Activated T-cell treated with anti-CD3 and anti-CD28 coated beads for 48 hours (primary cell): ENCODE results near the gene AFF4.
"Not testable (repeated sequence)": the region's sequence is repeated elsewhere in the genome, so short reads cannot be mapped to it uniquely, and the experiment has no call there.

Source experiments
- DNase-seq: peaks from one replicate; pipeline ENCODE4 v3.0.0-alpha.2; 2020; ENCODE audit warnings: low read depth

AFF4 gene

DNA sequence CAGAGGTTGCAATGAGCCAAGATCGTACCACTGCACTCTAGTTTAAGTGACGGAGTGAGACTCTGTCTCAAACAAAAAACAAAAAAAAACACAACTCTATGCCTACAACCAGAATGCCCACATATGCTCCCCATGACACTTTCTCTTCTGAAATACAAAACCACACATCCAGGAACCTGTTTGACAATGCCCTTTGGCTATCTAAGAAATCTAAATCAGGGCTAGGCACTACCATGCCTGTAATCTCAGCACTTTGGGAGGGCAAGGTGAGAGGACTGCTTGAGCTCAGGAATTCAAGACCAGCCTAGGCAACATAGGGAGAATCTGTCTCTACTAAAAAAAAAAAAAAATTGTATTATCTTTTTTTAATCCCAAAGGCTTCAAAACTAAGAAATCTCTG, 10.6 kb downstream of the AFF4 start:
- no peak for DNase-seq

DNA sequence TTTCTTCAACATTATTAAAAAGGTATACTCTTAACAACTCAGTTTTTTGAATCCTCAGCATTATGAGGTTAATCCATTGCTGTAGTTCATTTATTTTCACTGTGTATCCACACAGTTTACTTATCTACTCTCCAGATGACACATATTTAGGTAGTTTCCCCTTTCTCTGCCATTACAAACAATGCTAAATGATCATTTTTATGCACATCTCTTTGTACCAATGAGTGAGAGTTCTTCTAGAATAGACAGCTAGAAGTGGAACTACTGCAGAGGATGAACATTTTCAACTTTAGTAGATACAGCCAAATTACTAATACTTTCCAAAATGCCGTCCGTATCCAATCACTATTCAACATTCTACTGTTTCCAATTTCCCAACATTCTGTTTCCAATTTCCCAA, 11.5 kb downstream of the AFF4 start:
- no peak for DNase-seq

DNA sequence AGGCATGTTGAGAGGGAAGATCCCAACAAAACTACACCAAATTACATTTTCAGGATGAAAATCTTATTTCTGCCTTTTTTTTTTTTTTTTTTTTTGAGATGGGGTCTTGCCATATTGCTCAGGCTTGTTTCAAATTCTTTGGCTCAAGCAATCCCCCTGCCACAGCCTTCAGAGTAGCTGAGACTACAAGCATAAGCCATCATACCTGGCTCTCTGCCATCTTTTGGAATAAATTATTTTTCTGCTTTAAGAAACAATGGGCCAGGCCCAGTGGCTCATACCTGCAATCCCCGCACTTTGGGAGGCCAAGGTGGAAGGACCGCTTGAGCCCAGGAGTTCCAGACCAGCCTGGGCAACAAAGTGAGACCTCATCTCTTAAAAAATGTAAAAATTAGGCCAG, 14.3 kb downstream of the AFF4 start:
- no peak for DNase-seq

DNA sequence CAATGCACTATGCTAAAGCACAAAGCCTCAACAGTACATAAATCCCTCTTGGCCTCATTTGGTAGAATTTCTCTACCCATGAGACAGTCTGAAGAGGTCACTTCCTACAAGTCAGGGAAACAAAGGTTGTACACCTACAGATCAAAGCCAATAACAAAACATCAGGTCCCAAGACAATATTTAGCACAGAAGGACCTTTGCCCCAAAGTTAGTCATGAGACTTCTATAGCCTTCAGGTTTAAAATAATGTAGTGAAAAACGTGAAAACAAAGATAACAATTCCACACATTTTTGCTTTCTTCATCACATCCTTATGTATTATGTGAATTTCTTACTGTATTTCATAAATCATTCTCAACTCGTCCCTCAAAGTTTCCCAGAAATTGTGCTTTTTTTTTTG, 15.8 kb downstream of the AFF4 start:
- DNase-seq = no peak

DNA sequence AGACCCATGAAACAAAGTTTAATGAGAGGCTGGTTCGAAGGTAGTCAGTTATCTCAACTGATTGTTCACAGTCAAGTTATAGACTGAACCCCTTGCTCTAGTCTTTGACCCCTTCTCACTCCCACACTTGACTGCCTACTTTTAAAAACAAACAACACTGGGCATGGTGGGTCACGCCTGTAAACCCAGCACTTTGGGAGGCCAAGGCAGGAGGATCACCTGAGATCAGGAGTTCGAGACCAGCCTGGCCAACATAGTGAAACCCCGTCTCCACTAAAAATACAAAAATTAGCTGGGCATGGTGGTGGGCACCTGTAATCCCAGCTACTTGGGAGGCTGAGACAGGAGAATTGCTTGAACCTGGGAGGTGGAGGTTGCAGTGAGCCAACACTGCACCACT, 18.1 kb downstream of the AFF4 start:
- DNase-seq = not testable (repeated sequence)

DNA sequence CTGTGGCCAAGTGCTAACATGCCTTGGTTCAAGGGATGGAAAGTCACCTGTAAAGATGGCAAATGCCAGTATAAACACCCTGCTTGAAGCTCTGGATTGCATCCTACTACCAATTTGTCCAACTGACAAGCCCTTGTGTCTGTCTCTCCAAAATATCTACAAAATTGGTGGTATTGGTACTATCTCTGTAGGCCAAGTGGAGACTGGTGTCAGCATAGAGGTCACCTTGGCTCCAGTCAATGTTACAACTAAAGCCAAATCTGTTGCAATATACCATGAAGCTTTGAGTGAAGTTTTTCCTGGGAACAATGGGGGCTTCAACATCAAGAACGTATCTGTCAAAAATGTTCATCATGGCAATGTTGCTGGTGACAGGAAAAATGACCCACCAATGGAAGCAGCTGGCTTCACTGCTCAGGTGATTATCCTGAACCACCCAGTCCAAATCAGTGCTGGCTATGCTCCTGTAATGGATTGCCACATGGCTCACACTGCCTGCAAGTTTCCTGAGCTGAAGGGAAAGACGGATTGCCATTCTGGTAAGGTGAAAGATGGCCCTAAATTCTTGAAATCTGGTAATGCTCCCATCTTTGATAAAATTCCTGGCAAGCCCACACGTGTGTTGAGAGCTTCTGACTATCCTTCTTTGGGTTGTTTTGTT, 19.9 kb downstream of the AFF4 start:
- no peak for DNase-seq

DNA sequence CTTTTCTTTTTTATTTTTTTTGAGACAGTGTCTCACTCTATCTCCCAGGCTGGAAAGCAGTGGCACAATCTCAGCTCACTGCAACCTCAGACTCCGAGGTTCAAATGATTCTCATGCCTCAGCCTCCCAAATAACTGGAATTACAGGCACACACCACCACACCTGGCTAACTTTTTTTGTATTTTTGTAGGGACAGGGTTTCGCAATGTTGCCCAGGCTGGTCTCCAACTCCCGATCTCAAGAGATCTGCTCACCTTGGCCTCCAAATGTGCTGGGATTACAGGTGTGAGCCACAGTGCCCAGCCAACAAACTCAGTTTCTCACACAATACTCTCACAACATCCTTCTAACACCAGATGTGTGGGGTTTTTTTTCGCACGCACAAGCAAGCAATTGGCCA, 22.1 kb downstream of the AFF4 start:
- no peak for DNase-seq

DNA sequence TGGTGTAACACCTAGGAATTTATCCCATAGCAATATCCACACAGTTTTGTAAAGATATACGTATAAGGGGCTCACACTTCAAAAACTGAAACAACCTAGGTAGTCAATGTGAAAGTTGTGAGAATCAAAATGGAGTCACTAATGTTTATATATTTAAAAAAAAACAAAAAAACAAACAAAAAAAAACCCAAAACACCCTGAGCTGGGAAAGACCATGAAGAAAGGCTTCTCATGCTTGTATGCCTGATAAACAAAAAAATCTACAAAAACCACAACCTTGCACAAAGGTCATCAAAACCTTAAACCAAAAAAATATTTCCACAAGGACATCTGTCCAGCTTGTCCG, 35.4 kb downstream of the AFF4 start:
- no peak for DNase-seq

DNA sequence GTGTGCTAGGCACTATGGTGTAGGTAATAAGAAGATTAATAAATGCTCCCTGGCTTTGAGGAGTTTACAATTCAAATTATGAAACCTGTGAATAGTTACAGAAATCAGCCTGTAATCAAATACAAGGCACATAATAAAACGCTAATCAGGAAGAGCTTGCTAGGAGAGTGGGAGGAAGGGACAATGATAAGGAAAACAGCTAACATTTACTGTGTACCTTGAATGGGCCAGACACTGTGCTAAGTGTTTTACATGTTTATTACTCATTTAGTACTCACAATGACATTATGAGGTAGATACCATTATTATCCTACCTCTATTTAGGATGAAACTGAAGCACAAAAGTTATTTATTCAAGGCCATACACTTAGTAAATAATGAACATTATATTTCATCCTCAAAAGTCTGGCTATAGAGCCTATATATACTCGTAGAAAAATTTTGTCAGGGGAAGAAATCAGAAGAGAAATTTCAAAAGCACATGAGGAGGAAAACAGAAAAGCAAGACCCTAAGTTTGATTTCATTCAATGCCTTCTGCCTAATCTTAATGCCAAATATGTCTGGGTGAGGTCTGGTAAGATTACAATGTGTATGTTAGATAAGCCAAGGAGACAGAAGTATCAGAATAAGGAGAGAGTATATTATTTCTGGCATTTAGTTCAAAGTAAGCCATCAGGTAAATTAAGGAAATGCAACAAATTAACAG, 35.9 kb downstream of the AFF4 start:
- no peak for DNase-seq

DNA sequence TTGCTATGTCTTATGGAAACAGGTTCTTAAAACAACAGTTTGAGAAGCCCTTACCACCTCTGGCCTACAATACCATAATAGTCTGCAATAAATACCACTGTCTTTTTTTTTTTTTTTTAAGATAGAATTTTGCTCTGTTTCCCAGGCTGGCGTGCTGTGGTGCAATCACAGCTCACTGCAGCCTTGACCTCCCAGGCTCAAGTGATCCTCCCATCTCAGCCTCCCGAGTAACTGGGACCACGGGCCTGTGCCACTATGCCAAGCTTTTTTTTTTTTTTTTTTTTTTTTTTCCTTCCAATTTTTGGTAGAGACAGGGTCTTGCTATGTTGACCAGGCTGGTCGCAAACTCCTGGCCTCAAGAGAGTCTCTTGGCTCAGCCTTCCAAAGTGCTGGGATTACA, 37.0 kb downstream of the AFF4 start:
- no peak for DNase-seq

DNA sequence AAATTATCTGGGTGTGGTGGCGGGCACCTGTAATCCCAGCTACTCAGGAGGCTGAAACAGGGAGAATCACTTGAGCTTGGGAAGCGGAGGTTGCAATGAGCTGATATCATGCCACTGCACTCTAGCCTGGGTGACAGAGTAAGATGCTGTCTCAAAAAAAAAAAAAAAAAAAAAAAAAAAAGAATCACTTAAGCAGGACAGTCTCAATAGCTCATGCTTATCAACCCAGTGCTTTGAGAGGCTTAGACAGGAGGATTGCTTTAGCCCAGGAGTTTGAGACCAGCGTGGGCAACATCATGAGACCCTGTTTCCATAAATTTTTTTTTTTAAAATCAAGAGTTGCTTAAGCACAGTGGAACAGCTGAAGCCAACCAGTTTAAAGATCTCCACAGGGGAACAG, 47.3 kb downstream of the AFF4 start:
- no peak for DNase-seq

DNA sequence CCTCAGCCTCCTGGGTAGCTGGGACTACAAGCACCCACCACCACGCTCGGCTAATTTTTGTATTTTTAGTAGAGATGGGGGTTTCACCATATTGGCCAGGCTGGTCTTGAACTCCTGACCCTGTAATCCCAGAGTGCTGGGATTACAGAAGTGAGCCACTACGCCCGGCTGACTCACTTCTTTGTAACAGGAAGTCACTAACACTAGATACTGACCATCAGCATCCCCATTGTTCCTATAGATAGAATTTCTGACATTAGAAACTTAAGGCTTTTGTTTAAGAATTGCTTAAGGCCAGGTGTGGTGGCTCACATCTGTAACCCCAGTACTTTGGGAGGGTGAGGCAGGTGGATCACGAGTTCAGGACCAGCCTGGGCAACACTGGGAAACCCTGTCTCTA, 47.8 kb downstream of the AFF4 start:
- DNase-seq = no peak

DNA sequence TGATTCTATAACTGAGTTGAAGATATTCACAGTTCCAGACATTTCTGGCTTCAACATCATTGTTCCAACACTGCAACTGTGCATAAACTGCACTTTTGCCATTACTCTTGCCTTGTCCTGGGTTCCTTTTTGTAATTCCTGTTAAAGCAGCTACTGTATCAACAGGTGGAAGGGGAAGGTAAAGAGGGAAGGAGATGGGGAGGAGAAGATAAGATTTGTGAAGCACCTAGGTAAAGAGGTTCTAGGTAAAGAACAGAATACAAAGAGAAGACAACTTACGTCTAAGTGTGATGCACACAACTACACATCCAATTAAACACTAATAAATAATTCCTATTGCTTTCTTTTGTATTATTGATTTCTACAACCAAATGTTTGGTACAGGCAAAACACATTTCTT, 53.7 kb downstream of the AFF4 start:
- DNase-seq = no peak

DNA sequence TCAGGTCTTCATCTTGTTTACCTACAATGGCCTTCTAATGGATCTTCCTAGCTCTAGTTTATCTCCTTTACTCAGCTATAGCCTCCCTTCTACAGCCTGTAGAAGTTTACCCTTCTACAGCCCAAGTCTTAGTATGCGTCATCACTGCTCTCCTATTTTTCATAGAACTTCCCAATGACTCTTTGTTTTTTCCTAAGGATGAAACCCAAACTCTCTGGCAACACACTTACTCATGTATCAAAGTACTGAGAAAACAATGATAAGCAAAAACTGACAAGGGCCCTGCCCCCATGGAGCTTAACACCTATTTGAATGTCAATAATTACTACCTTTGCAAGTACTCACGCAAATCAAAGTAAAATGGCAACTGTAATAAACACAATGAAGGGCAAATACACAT, 56.3 kb downstream of the AFF4 start:
- no peak for DNase-seq

DNA sequence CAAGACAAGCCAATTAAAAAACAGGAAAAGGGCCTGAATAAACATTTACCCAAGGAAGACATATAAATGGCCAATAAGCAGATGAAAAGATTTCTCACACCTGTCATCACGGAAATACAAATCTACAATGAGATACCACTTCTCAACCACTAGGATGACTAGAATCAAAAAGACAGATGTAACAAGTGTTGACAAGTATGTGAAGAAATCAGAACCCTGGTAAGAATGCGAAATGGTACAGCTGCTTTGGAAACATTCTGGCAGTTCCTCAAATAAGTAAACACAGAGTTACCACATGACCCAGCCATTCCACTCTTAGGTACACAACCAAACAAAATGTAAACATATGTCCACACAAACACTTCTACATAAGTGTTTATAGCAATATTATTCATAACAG, 57.5 kb downstream of the AFF4 start:
- DNase-seq = no peak

DNA sequence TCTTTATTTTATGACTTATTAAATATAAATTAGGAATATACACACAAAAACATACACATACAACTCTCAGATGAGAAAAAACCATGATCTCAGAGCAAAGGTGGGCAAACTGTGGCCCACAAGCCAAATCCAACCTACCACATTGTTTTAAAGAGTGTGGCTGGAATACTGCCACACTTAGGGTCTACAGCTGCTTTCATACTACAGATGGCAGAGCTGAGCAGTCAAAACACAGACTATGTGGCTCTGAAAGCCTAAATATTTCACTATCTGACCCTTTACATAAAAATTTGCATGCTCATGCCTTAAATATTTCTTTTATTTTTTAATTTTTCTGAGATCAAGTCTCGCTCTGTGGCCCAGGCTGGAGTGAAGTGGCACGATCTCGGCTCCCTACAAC, 61.7 kb downstream of the AFF4 start:
- no peak for DNase-seq

DNA sequence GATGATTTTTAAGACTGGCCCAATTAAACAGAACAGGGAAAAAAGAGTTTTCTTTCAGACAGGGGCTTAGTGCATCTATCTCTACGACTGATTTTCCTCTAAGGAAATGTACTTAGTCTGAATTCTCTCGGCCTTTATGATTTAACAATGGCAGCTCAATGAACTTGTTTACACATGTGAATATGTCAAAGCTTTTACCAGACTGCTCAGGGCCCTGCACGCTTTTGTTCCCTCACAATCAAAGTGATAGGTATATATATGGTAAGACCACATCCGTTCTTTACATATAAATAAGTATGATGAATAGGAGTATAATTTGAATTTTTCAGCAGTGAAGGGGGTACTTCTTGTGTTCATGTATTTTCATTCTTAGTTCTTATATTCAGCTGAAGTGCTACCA, 62.4 kb downstream of the AFF4 start:
- DNase-seq = no peak

DNA sequence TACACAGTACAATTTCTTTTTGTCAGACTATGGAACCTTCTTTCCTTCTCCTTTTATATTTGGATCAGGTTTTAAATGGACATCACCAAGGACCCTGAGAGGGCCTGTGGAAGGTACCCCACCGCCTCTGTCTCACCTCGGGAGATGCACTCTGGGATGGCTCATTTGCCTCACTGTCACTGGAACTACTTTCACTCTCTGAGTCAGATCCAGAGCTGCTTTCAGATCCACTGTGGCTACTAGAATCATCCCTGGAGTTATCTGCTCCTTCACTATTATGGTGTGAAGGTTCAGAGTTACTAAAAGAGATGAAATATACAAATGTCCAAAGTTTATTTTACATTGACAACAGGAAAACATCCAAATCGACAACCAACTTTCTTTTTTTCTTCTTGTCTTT, 65.3 kb downstream of the AFF4 start:
- no peak for DNase-seq

DNA sequence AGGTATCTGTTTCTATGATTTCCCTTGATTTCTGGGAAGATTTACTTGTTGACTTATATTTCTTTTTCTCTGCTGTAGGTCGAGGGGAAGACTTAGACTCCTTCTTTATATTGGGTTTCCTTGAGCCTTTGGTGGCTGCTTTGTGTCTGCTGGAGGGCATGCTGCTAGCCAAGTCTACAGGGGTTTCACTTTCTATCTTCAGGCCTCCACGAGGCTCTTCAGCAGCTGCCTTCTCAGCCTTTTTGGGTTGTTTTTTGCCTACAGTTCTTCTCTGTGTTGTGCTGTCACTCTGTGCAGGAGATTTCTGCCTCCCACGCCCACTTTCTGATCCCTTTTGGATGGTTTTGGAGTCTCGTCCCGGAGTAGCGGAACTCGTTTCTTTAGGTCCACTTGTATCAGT, 66.7 kb downstream of the AFF4 start:
- DNase-seq = no peak

DNA sequence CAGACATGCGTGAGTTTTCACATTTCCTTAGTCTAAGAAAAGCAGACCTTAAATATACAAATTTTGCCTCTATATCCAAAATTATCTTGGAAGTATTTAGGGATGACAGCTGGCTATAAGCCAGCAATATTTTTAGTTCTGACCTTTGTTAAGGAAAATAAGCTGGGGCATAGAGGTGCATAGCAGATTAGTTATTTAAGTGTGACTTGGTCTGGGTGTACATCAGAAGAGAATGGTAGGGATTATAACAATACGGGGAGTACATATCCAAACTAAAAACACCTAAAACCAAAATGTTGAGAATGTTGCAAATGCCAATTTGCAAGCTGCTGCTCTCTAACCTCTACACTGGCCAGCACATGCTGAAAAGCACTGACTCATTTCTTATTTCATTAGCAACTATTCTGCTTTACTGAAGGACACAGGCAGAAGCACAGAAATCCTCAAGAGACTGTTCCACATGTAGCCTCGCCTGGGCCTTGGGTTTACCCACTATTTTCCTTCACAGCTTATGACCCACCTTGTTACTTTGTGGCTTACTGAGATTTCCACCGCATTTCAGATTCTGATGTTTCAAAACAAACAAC, 67.6 kb downstream of the AFF4 start:
- DNase-seq = no peak

DNA sequence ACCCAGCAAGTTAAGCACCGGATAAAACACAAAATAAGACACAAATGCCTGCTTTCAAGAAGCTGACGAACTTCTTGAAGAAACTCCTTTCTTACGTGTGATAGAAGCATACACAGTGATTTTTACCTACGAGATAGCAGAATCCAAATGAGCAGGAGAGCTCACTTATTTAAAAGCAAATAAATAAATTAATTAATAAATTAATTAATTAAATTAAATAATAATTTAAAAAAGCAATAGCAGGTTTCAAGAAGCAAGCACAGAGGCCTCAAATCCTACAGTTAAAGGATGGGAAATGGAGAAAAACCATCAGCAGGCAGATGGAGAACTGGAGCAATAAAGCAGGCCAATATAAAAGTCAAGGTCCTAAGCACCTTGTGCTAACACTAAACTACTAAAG, 72.6 kb downstream of the AFF4 start:
- no peak for DNase-seq

DNA sequence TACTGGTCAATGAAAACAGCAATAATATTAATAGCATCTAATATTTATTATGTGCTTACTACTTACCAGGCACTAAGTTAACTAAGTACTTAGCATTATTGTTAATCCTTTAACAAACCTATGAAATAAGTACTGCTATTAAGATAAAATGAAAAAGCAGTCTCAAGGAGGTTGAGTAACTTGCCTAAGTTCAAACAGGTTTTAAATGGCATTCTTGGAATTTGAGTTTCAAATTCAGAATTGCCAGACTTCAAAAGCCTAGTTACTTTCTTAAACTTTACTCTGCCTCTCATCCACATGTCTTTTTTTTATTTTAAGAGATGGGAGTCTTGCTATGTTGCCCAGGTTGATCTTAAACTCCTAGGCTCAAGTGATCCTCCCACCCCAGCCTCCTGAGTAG, 73.9 kb downstream of the AFF4 start:
- DNase-seq = no peak

DNA sequence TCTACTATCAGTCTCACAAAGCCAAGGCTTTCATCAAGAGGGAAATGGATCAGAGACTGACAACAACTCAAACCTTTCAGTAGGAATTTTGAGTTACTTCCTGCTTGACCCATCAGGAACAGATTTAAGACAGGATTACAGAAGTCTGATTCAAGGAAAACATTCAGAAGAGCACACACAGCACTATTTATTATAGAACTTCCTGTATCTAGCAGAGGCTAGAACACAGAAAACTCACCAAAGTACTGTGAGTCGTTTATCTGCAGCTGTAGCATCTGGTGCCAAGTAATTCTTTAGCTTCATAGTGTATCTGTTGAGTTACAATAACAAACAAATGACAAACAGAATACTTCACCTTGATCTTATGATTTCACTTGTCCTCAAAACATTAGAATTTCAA, 76.2 kb downstream of the AFF4 start:
- DNase-seq = no peak
